ENCODE measurements around the gene HNRNPM.

Gene HNRNPM

GRCh38 chr19:8455018-8455417 lies 10.2 kb downstream of the HNRNPM start:
- POLR2A ChIA-PET: no interaction called here
- DNase-seq (ENCODE audit: extremely low spot score): no peak
- TF ChIP-seq FOXM1 (IDR thresholded peaks at IDR 0.05; ENCODE audit: borderline replicate concordance) (no peak), SUZ12 (IDR thresholded peaks at IDR 0.05) (no peak), TARDBP (IDR thresholded peaks at IDR 0.05) (no peak), ARNT (IDR thresholded peaks at IDR 0.05) (no peak), ELF4 (IDR thresholded peaks at IDR 0.05) (no peak), BHLHE40 (IDR thresholded peaks at IDR 0.05; ENCODE audit: borderline replicate concordance) (no peak), SP1 (IDR thresholded peaks at IDR 0.05) (no peak)
- CTCF ChIA-PET: no interaction called here

- POLR2A ChIA-PET: interaction anchor here (0.7 kb wide), 1 partner anchor 57 kb away, joined by 3 read pairs; the partner anchor contains the start of gene ZNF414
- peak; percentile 37 for DNase-seq (ENCODE audit: extremely low spot score)
- CTCF ChIA-PET: interaction anchor here (0.6 kb wide), 1 partner anchor 19 kb away, joined by 3 read pairs; no protein-coding TSS in a partner anchor
- TF ChIP-seq SP1 (IDR thresholded peaks at IDR 0.05): no peak
- no peak for TF ChIP-seq ZNF384 (IDR thresholded peaks at IDR 0.05)
- TF ChIP-seq FOXK2 (IDR thresholded peaks at IDR 0.05): no peak
- TF ChIP-seq ARNT (IDR thresholded peaks at IDR 0.05): no peak
- TF ChIP-seq CTBP1 (IDR thresholded peaks at IDR 0.05; ENCODE audit: borderline replicate concordance): no peak
- no peak for TF ChIP-seq ELF4 (IDR thresholded peaks at IDR 0.05)
- TF ChIP-seq L3MBTL2 (conservative IDR thresholded peaks at IDR 0.05): no peak
- TF ChIP-seq PKNOX1 (IDR thresholded peaks at IDR 0.05): no peak
- no peak for TF ChIP-seq LEF1 (IDR thresholded peaks at IDR 0.05; ENCODE audit: borderline replicate concordance)
- no peak for TF ChIP-seq BHLHE40 (IDR thresholded peaks at IDR 0.05; ENCODE audit: borderline replicate concordance)
- no peak for TF ChIP-seq HDGF (IDR thresholded peaks at IDR 0.05; ENCODE audit: borderline replicate concordance)
- no peak for TF ChIP-seq NFRKB (IDR thresholded peaks at IDR 0.05)
- TF ChIP-seq SUZ12 (IDR thresholded peaks at IDR 0.05): no peak
- no peak for TF ChIP-seq FOXM1 (IDR thresholded peaks at IDR 0.05; ENCODE audit: borderline replicate concordance)
- no peak for TF ChIP-seq TARDBP (IDR thresholded peaks at IDR 0.05)
- TF ChIP-seq FOXA1 (IDR thresholded peaks at IDR 0.05): no peak
Measured at GRCh38 chr19:8456064-8456463, 11.3 kb downstream of the HNRNPM start.

- POLR2A ChIA-PET: interaction anchor here (1.5 to 1.6 kb wide), 2 partner anchors 8 to 57 kb away, joined by 4 to 5 read pairs; partner anchors contain the start of gene ZNF414
- TF ChIP-seq ARNT (IDR thresholded peaks at IDR 0.05): no peak
- TF ChIP-seq FOXA1 (IDR thresholded peaks at IDR 0.05): no peak
- TF ChIP-seq FOXM1 (IDR thresholded peaks at IDR 0.05; ENCODE audit: borderline replicate concordance): no peak
- no peak for TF ChIP-seq LEF1 (IDR thresholded peaks at IDR 0.05; ENCODE audit: borderline replicate concordance)
- TF ChIP-seq FOXK2 (IDR thresholded peaks at IDR 0.05): no peak
- TF ChIP-seq BHLHE40 (IDR thresholded peaks at IDR 0.05; ENCODE audit: borderline replicate concordance): no peak
- CTCF ChIA-PET: interaction anchor here (1.6 kb wide), 1 partner anchor 44 kb away, joined by 5 read pairs; the partner anchor contains the start of gene MARCHF2
- DNase-seq (ENCODE audit: extremely low spot score): no peak
Measured at GRCh38 chr19:8457209-8457608, 12.4 kb downstream of the HNRNPM start.

- POLR2A ChIA-PET: interaction anchor here (0.9 to 1.6 kb wide), 3 partner anchors 9 to 56 kb away, joined by 3 to 5 read pairs (median 4); partner anchors contain the start of genes HNRNPM and ZNF414
- TF ChIP-seq TARDBP (IDR thresholded peaks at IDR 0.05): no peak
- no peak for TF ChIP-seq SUZ12 (IDR thresholded peaks at IDR 0.05)
- TF ChIP-seq L3MBTL2 (conservative IDR thresholded peaks at IDR 0.05): no peak
- no peak for TF ChIP-seq NFRKB (IDR thresholded peaks at IDR 0.05)
- no peak for TF ChIP-seq LEF1 (IDR thresholded peaks at IDR 0.05; ENCODE audit: borderline replicate concordance)
- TF ChIP-seq PKNOX1 (IDR thresholded peaks at IDR 0.05): no peak
- CTCF ChIA-PET: interaction anchor here (1.6 kb wide), 1 partner anchor 44 kb away, joined by 5 read pairs; the partner anchor contains the start of gene MARCHF2
- DNase-seq (ENCODE audit: extremely low spot score): no peak
Measured at GRCh38 chr19:8457827-8458226, 13.1 kb downstream of the HNRNPM start.

- DNase-seq (ENCODE audit: extremely low spot score): no peak
- TF ChIP-seq NFRKB (IDR thresholded peaks at IDR 0.05): no peak
- TF ChIP-seq SUZ12 (IDR thresholded peaks at IDR 0.05): no peak
- TF ChIP-seq ARNT (IDR thresholded peaks at IDR 0.05): no peak
- TF ChIP-seq TARDBP (IDR thresholded peaks at IDR 0.05): no peak
- TF ChIP-seq LEF1 (IDR thresholded peaks at IDR 0.05; ENCODE audit: borderline replicate concordance): no peak
- no peak for TF ChIP-seq PKNOX1 (IDR thresholded peaks at IDR 0.05)
- TF ChIP-seq BHLHE40 (IDR thresholded peaks at IDR 0.05; ENCODE audit: borderline replicate concordance): no peak
- no peak for TF ChIP-seq L3MBTL2 (conservative IDR thresholded peaks at IDR 0.05)
- no peak for TF ChIP-seq HDGF (IDR thresholded peaks at IDR 0.05; ENCODE audit: borderline replicate concordance)
- TF ChIP-seq CTBP1 (IDR thresholded peaks at IDR 0.05; ENCODE audit: borderline replicate concordance): no peak
- TF ChIP-seq SP1 (IDR thresholded peaks at IDR 0.05): no peak
- no peak for TF ChIP-seq FOXM1 (IDR thresholded peaks at IDR 0.05; ENCODE audit: borderline replicate concordance)
- no peak for TF ChIP-seq FOXK2 (IDR thresholded peaks at IDR 0.05)
- POLR2A ChIA-PET: interaction anchor here (0.9 to 1.6 kb wide), 3 partner anchors 9 to 55 kb away, joined by 3 to 5 read pairs (median 4); partner anchors contain the start of genes HNRNPM and ZNF414
- CTCF ChIA-PET: no interaction called here
Measured at GRCh38 chr19:8458380-8458779, 13.6 kb downstream of the HNRNPM start.

GRCh38 chr19:8459095-8459494 lies 14.3 kb downstream of the HNRNPM start:
- TF ChIP-seq SP1 (IDR thresholded peaks at IDR 0.05) (no peak), L3MBTL2 (conservative IDR thresholded peaks at IDR 0.05) (no peak), PKNOX1 (IDR thresholded peaks at IDR 0.05) (no peak), CTBP1 (IDR thresholded peaks at IDR 0.05; ENCODE audit: borderline replicate concordance) (no peak), NFRKB (IDR thresholded peaks at IDR 0.05) (no peak), FOXK2 (IDR thresholded peaks at IDR 0.05) (no peak), ELF4 (IDR thresholded peaks at IDR 0.05) (no peak), ZNF384 (IDR thresholded peaks at IDR 0.05) (no peak), TARDBP (IDR thresholded peaks at IDR 0.05) (no peak), FOXM1 (IDR thresholded peaks at IDR 0.05; ENCODE audit: borderline replicate concordance) (no peak), ARNT (IDR thresholded peaks at IDR 0.05) (no peak), HDGF (IDR thresholded peaks at IDR 0.05; ENCODE audit: borderline replicate concordance) (no peak), BHLHE40 (IDR thresholded peaks at IDR 0.05; ENCODE audit: borderline replicate concordance) (no peak), LEF1 (IDR thresholded peaks at IDR 0.05; ENCODE audit: borderline replicate concordance) (no peak), FOXA1 (IDR thresholded peaks at IDR 0.05) (no peak), SUZ12 (IDR thresholded peaks at IDR 0.05) (no peak)
- no peak for DNase-seq (ENCODE audit: extremely low spot score)
- ChIA-PET CTCF (no interaction called here), POLR2A (interaction anchor here (1.2 kb wide), 1 partner anchor 67 kb away, joined by 3 read pairs; no protein-coding TSS in a partner anchor)

Measured in HEK293T (cell line).